HUES48 (cell line): ENCODE measurements around the gene PCNX1.
"Not testable (repeated sequence)": the region's sequence is repeated elsewhere in the genome, so short reads cannot be mapped to it uniquely, and the experiment has no call there.

ENCODE experiments used
- H3K27ac ChIP-seq: one replicate; pipeline ENCODE4 v1.7.0; 2013; ENCODE audit warnings: low read depth, low read length, inconsistent platforms
- H3K27me3 ChIP-seq: 2 replicates; pipeline ENCODE4 v1.6.1; 2013; ENCODE audit warnings: mild to moderate bottlenecking, low read length; ENCODE audit not compliant: control insufficient read depth, insufficient read depth
- H3K36me3 ChIP-seq: 2 replicates; pipeline ENCODE4 v1.6.1; 2013; ENCODE audit warnings: low read length; ENCODE audit not compliant: control insufficient read depth, insufficient read depth
- H3K4me1 ChIP-seq: 2 replicates; pipeline ENCODE4 v1.6.1; 2013; ENCODE audit warnings: mild to moderate bottlenecking, low read length; ENCODE audit not compliant: control insufficient read depth, insufficient read depth
- H3K4me3 ChIP-seq: 2 replicates; pipeline ENCODE4 v1.5.1; 2013; ENCODE audit warnings: mild to moderate bottlenecking, low read depth, low read length
- H3K9ac ChIP-seq: 2 replicates; pipeline ENCODE4 v1.6.1; 2013; ENCODE audit warnings: mild to moderate bottlenecking, low read depth, low read length, moderate library complexity
- H3K9me3 ChIP-seq: 2 replicates; pipeline ENCODE4 v1.6.1; 2013; ENCODE audit warnings: low read length; ENCODE audit not compliant: control insufficient read depth, insufficient read depth

PCNX1 gene

DNA sequence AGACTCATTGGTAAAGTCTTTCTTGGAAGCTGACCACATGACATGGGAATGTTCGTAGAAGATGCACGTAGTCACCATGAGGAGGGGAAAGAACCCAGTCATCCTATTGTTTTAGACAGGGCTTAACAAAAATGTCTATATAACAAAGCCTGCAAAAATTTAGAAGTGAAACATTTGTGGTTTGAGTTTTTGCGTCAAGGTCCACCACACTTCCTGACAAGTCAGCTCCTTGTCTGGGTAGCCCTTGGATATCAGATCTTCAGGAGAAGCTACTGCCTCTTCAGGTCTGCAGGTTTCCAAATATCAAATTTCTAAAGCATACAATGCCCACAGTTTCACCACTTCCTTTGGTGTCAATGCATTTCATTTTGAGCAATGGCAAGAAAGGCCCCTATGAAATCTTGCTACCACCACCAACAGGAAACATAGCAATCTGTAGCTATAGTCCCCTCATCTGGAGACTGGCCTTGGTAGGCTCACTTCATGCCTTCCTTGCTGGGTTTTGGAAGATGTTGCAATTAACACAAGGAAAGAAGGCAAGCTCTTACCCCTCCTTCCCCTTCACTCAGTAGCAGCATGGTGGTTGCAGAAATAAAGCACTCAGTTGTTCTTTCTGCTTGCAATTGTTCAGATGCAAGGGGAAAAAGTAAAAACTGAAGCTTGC lies 235.2 kb downstream of the PCNX1 start:
- no peak overlapping the region for H3K9ac ChIP-seq
- no peak overlapping the region for H3K4me3 ChIP-seq
- H3K9me3 ChIP-seq, result no peaks in the 10 kb centered on the region
- H3K4me1 ChIP-seq, result 0 out of 2 replicates have a peak, but pooled peaks cover 3% of the 10 kb centered on the region
- H3K27me3 ChIP-seq, result no peaks in the 10 kb centered on the region
- H3K27ac ChIP-seq, result no peak overlapping the region
- H3K36me3 ChIP-seq, result no peaks in the 10 kb centered on the region

DNA sequence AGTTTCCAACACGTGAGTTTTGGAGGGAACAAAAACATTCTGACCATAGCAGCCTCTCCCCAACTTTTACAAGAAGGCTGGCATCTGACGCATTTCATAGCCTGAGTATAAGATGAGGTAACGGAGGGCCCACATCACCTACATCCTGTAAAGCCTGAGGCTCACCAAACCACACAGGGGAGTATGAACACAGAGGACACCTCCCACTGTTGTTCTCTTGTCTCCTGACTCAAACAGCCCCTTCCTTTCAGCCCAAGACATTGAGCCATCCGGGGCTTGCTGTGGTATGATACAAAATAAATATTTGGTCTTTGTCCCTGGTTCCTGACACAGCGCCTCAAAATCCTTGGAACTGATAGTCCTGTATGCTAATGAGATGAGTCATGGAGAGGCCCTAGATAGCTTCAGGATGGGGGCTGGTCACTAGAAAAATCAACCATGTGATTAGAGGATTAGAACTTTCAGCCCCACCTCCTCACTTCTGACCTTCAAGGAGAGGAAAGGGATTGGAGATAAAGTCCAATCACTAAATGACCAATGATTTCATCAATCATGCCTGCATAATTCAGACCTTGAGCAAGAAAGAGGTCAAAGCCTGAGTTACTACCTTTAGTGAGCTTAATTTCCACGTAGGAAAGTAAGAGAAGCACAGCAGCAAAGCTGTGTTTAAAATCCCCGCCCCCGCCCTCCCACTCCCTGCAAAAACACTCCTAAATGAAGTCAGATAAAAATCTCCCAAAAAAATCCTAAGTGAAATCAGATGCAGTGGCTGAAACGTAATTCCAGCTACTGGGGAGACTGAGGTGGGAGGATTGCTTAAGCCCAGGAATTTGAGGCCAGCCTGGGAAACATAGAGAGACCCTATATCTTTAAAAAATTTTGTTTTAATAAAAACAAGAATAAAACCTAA lies 236.4 kb downstream of the PCNX1 start:
- Histone ChIP-seq H3K27me3 (no peaks in the 10 kb centered on the region), H3K9me3 (peaks cover 5% of the 10 kb centered on the region; the same call in 1 of the 2 replicates), H3K36me3 (no peaks in the 10 kb centered on the region), H3K27ac (no peak overlapping the region), H3K9ac (no peak overlapping the region), H3K4me3 (no peak overlapping the region), H3K4me1 (0 out of 2 replicates have a peak, but pooled peaks cover 3% of the 10 kb centered on the region)

DNA sequence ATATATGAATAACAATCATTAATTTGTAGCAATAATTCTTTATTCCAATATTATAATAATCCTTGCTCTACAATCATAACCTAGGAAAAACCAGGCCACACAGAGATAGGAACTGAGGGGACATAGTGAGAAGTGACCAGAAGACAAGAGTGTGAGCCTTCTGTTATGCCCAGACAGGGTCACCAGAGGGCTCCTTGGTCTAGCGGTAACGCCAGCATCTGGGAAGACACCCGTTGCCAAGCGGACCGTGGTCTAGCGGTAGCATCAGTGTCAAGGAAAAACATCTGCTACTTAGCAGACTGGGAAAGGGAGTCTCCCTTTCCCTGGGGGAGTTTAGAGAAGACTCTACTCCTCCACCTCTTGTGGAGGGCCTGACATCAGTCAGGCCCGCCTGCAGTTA lies 240.1 kb downstream of the PCNX1 start:
- H3K27ac ChIP-seq, H3K9ac ChIP-seq, H3K27me3 ChIP-seq, H3K4me1 ChIP-seq, H3K36me3 ChIP-seq, H3K4me3 ChIP-seq: not testable (repeated sequence)
- peaks cover 37% of the 10 kb centered on the region for H3K9me3 ChIP-seq

DNA sequence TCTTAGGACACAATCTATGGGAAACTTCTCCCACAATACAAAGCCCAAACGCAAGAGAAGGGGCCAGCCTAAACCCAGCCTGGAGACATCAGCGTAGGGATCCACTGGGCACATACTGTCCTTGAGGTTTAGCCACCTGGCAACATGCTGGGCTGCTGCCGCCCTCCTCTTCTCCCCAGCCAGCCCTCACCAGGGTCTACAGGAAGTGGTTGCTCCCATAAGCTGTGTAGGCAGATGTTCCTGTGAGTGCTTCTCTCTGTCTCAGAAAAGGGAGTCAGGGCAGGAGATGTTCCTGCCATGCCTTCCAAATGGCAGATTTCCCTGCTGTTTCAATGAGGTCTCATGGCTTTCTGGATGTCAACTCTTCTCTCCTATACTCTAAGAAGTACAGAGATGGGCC lies 241.4 kb downstream of the PCNX1 start:
- no peaks in the 10 kb centered on the region for H3K36me3 ChIP-seq
- peaks cover 38% of the 10 kb centered on the region for H3K9me3 ChIP-seq
- H3K9ac ChIP-seq, result no peak overlapping the region
- no peak overlapping the region for H3K4me3 ChIP-seq
- no peaks in the 10 kb centered on the region for H3K4me1 ChIP-seq
- H3K27ac ChIP-seq, result no peak overlapping the region
- H3K27me3 ChIP-seq, result no peaks in the 10 kb centered on the region

DNA sequence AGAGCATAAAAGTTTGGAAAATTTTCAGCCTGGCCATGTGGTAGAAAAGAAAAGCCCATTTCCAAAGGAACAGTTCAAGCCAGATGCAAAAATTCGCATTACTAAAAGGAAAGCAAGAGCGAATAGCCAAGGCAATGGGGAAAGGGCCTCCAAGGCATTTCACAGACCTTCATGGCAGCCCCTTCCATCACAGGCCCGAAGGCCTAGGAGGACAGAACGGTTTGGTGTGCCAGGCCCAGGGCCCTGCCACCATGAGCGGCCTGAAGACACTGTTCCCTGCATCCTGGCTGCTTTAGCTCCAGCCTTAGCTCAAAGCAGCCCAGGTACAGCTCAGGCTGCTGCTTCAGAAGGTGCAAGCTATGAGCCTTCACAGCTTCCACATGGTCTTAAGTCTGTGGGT lies 243.5 kb downstream of the PCNX1 start:
- Histone ChIP-seq H3K27me3 (no peaks in the 10 kb centered on the region), H3K27ac (no peak overlapping the region), H3K4me3 (no peak overlapping the region), H3K9ac (no peak overlapping the region), H3K4me1 (no peaks in the 10 kb centered on the region), H3K9me3 (peaks cover 38% of the 10 kb centered on the region), H3K36me3 (no peaks in the 10 kb centered on the region)

DNA sequence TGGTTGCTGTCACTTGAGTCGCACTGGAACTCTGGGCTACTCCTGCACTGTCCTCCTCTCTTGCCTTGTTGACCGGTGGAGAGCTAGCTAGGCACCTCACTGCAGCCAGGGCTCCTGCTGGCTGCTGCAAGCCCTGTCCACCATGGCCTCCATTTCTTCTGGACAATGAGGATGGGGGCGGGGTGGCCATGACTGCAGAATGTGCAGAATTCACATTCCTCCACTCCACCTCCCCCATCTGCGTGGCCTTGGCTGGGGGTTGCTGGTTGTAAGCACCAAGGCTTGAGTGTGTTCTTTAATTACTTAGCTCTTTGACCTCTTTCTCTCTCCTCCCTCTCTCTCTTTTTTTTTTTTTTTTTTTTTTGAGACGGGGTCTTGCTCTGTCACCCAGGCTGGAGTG lies 248.5 kb downstream of the PCNX1 start:
- H3K4me3 ChIP-seq, result no peak overlapping the region
- peaks cover 16% of the 10 kb centered on the region for H3K9me3 ChIP-seq
- no peaks in the 10 kb centered on the region for H3K36me3 ChIP-seq
- no peak overlapping the region for H3K27ac ChIP-seq
- H3K9ac ChIP-seq, result no peak overlapping the region
- no peaks in the 10 kb centered on the region for H3K27me3 ChIP-seq
- no peaks in the 10 kb centered on the region for H3K4me1 ChIP-seq

DNA sequence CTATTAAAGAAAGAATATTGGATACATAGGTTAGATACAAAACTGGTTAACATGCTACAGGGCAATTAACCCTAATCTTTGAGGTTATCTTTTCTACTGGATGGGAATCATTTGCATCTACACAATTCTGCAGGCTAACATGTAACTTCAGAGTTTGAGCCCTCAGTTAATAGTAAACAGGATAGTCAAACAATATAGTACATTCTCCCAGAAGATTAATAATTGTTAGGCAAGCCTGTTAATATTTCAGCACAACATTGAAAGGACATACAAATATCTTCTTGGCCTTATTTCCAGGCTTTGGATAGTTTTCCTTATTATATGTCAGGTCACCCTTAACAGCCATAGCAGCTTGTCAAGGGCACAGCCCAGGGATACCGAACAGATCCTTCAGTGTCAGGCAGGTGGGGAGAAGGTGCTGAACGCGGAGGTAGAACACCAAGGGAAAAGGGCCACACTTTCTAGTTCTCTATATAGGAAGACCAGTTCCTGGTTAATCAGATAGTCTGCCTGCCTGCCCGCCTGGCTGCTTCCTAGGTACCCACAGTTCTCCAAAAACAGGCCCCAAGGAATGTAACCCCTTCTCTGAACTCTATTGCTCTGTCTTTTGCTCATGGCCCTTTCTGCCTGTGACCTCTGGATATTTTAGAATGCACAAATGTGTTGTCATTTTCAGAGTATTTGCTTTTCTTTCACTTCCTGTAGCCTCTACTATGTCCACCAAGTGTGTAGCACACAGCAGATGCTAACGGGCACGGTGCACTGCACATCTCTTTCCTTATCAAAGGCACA lies 256.0 kb downstream of the PCNX1 start:
- no peak overlapping the region for H3K9ac ChIP-seq
- no peaks in the 10 kb centered on the region for H3K9me3 ChIP-seq
- no peak overlapping the region for H3K4me3 ChIP-seq
- H3K36me3 ChIP-seq, result no peaks in the 10 kb centered on the region
- no peaks in the 10 kb centered on the region for H3K4me1 ChIP-seq
- no peak overlapping the region for H3K27ac ChIP-seq
- no peaks in the 10 kb centered on the region for H3K27me3 ChIP-seq

DNA sequence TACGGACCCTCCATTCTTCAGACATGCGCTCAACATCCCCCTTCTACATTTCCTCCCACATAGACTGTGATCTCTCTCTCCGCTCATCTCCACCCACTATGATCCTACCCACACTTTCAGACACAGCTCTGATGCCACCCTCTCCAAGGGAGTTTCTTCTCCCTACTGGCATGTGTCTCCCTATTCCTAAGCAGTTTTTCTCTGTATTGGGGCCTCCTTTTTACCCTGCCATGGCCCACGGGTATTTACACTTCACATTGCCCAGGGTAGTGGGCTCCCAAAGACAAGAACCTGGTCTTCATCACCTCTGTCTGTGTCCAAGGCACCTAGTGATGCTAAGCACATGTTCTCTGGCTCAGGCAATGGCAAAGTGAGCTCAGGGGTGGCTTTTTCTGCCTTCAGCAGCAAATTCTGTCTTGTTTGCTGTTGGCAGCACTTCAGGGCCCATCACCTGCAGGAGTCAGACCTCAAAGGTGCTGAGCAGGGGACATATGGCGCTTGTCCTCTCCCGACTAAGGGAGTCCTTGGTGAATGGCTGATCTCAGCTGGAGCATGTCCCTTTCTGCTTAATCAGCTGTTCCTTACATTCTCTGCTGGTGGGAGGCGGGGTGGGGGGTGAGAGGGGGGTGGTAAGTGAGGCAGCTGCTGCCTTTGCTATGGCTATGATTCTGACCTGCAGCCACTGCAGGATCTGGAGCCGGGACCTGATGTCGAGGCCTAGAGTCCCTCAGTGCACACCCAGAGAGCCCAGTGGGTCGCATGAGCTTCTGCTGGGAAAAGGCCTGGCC lies 256.8 kb downstream of the PCNX1 start:
- H3K9me3 ChIP-seq, result no peaks in the 10 kb centered on the region
- no peaks in the 10 kb centered on the region for H3K27me3 ChIP-seq
- no peak overlapping the region for H3K4me3 ChIP-seq
- H3K9ac ChIP-seq, result no peak overlapping the region
- no peaks in the 10 kb centered on the region for H3K36me3 ChIP-seq
- no peaks in the 10 kb centered on the region for H3K4me1 ChIP-seq
- H3K27ac ChIP-seq, result no peak overlapping the region
